GM19035 (cell line): ENCODE data around the gene PDZD4.
A peak's percentile ranks its signal among the peaks of the same experiment; 100 is the strongest.

Source experiments
- ATAC-seq: cut with Tn5 transposase; IDR thresholded peaks from one replicate; pipeline ENCODE4 v1.9.1; 2021; ENCODE audit not compliant: unreplicated experiment

PDZD4 gene

DNA sequence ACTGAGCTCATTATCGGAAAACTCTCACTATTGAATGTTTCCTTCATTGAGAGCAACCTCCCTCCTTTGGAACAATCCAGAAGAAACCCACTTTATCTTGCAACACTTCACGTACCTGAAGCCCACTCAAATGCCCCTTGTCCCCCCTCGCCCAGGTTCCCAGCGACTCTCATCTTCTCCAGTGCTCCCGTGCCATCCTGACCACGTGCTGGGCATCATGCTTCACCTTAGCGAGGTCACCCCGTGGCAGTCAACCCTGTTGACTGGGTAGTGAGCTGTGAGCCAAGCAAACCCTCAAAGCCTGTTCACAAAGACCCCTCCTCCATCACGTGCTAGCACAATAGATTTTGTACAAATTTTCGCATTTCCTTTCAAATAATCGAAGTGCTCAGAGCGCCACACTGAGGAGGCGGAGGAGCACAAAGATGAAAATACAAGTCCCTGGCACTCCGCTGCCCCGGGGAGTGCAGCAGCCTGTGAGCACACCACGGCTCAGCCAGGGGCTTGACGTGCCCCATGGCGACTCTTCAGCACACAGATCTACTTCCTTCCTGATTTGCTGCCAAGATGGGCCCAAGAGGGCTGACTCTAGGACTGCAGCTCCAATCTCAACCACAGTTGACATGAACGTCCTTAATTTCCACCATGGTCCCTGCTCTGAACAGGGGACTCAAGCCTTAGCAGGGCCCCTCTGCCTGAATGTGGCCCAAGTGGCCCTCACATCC, 15.6 kb downstream of the PDZD4 start:
- no peak for ATAC-seq

DNA sequence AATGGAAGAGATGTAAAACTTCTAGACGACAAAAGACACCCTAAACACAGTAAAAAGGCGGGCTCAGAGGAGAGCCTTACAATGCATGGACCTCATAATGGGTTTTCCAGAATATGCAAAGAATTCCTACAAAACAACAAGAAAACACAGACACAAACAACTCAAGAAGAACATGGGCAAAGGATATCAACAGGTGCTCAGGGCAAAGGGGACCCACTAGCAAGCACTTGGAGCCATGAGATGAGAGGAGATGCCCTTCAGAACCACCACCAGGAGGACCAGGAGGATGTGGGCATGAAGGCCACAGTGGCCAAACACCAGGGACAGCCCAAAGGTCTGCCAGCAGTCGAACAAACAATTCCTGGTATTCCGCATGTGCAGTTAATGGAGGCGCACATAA, 17.2 kb downstream of the PDZD4 start:
- ATAC-seq: no peak

DNA sequence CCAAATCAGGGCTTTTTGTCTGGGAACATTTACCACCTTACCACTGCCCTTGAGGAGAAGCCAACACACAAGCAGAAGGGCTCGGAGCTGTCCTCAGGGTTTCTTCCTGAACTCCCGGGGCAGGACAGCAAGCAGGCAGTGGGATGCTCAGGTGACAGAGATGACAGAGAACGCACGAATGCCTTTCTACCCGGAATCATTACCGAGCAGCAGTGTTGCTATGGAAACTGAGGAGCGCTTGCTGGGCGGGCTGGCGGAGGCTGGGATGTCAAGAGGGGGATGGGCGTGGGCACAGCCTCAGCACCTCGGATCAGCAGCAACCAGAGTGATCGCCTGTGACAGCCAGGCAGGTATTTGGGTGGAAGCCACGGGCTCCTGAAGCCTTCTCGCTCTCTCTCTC, 18.1 kb downstream of the PDZD4 start:
- ATAC-seq: no peak

DNA sequence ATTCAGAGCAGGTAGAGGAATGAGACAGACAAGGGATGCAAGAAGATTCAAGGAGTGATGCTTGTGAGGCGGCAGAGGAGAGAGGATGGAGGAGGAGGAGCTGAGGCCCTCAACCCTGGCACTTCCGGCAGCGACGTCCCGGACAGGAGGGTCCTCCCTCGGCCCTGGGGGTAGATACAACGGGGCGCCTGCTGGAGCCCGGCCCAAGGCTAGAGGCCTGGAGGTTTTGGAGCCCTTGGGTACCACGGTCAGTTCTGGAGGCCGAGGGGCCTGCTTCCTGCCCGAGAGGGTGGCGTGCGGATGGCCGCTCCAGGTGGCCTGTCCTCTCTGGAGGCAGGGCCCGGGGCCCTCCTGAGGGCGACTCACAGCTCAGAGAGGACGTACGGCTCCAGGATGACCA, 22.4 kb downstream of the PDZD4 start:
- no peak for ATAC-seq

DNA sequence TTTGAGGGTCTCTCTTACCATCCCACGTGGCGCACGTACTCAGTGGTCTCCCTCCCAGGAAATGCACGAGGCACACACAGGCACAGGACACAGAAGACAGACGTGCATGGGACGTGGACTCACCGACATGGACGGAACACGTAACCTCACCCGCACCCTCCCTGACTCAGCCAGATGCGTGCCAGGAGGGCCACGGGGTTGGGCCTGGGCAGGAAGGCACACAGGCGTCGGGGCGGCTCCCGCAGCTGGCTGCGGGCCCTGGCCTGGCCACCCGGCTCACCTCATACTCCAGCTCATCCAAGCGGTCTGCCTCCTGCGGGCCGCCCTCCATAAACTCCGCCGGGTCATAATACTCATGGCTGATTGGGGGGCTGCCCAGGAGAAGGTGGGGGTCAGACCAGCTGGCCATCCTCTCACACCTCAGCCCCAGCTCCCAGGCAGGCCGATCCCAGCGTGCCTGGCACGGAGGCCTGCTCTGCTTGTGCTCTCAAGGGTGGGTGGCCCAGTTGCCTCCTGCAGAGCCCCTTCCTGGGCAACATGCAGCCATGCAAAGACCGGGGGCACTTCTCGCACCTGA, 23.3 kb downstream of the PDZD4 start:
- no peak for ATAC-seq

DNA sequence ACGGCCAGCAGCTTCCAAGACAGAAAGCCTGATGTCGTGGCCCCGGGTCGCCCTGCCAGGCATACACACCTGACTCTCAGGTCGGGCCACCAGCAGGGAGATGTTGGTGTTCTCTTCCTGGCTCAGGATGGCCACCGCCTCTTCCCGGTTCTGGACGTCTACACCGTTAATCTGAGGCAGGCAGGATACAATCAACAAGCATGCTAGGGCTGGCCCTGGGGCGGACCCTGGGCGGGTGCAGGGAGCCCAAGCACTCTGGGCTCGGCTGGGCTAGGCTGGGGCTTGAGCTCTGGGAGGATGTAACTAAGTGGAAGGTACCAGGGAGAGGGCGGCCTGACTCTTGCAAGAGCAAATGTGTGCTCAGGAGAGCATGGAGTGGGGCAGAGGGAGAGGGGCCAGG, 24.9 kb downstream of the PDZD4 start:
- no peak for ATAC-seq

DNA sequence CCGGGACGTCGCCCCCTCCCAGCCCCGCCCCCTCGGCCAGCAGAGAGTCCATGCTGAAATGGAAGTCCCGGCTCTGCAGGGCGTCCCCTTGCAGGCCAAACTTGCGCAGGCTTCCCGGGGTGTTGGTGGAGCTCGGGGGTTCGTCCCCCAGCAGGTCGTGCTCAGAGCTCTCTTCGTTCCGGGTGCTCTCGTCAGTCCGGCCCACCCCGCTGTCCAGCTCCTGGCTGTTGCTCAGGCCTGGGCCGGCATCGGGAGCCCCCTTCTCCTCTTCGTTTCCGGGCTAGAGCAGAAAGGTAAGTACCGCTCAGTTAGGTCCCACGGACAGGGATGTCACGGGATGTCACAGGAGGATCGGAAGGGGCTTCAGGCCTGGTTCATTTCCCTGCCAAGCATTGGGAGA, 25.7 kb downstream of the PDZD4 start:
- ATAC-seq: no peak

DNA sequence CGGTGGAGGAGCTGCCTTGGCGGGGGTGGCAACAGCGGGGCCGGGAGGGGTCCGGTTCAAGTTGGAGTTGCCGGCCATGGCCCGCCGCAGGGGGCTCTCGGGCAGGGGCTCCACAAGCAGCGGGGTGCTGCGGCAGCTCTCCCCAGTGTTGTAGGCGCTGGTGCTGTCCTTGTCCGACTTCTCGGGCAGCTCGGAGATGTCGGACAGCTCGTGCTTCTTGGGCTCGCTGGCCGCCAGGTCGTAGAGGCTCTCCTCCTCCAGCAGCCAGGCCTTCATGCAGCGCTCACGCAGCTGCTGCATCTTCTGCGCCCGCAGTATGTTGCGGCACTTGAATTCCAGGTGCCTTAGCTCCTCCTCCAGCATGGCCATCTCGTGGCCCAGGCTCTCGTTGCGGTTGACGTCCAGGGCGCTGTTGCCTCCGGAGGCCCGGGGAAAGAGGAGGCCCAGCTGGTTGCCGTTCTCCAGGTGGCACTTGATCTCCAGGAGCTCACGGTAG, 26.2 kb downstream of the PDZD4 start:
- ATAC-seq: no peak

DNA sequence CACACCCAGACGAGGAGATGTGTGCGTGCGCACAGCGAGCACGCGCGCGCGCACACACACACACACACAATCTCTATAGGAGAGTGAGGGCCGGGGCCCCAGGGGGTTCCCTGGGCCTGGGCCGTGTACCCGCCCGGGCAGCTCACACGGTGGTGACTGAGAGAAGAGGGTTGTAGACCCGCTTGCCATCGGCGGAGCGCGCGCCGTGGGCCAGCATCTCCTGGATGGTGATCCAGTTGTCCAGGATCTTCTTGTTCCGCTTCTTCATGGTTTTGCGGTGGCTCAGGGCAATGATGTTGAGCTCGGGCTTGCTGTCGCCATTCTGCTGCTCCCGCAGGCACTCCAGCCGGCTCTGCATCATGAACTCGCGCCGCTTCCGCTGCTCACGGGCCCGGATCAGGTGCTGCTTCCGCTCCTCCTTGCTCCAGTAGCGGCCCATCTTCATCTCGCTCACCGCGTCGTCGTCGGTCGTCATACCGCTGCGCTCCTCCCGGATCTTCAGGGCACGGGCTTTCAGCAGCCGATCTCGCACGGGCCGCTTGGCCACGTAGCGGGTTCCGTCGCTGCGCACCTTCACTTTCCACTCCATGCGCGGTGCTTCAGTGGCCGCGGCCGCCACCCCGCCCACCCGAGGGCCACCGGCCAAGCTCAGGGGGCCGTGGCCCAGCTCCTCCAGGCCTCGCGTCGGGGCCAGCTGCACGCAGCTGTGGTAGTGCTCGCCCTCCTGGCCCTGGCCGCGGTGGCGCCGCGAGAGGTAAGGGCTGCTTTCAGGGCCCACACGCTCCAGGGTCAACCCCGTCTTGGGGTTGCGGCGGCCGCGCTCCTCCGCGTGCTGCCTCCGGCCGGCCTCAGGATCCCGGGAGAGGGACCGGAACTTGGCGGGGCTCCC, 26.9 kb downstream of the PDZD4 start:
- ATAC-seq: no peak

DNA sequence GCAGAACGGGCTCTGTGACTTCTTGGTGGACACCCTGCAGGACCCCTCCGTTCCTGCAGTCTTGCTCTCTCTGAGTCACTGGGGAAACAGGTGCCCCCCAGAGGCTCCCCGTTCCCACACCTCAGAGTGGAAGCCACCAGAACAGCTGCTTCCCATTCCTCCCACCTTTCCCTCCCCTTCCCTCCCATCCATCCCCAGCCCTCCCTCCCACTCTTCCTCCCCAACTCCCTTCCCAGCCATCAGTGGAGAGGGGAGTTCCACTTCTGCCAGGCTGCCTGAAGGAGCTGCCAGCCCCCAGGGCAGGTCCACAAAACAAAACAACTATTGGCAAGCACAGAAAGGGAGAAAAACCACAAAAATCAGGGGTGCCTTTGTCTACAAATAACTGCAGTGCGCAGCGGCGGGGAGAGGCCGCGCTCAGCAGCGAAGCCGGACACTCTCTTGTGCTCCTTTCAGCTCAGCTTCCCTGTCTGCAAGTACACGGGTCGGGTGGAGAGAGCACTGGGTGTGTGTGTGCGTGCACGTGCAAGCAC, 27.8 kb downstream of the PDZD4 start:
- ATAC-seq: no peak

DNA sequence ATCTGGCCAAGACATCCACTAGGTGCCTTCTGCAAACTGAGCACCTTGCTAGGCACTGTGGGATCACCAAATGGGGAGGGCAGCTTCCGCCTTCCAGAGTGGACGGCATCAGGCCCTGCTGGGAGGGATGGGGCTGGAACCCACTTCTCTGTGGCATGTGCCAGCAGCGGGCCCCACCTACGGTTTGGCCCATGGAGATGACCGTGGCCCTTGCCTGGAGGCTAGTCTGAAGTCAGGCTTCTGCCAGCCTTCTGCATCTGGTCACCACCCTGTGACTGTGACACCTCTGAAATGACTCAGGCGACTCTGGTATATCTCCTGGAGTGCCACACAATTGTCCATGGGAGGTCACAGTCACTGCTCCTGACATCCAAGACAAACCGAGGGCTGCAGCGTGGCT, 28.7 kb downstream of the PDZD4 start:
- no peak for ATAC-seq

DNA sequence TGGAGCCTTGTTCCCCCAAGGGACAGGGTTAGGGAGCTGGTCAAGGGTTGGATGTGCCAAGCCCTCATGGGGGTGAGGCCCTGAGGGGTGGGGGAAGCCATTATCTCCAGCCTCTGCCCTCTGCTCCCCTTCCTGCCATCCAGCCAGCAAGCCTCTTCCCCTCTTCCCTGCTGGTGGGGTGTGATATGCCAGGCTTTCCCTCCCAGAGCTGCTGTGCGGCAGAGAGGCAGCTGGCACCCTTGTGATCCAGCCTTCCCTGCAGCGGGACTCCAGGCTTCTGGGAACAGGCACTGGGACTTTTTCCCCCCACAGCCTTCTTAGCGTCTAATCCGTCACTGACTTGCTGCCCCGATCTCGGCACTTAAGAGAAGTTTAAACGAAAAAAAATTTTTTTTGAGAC, 29.6 kb downstream of the PDZD4 start:
- ATAC-seq: no peak

DNA sequence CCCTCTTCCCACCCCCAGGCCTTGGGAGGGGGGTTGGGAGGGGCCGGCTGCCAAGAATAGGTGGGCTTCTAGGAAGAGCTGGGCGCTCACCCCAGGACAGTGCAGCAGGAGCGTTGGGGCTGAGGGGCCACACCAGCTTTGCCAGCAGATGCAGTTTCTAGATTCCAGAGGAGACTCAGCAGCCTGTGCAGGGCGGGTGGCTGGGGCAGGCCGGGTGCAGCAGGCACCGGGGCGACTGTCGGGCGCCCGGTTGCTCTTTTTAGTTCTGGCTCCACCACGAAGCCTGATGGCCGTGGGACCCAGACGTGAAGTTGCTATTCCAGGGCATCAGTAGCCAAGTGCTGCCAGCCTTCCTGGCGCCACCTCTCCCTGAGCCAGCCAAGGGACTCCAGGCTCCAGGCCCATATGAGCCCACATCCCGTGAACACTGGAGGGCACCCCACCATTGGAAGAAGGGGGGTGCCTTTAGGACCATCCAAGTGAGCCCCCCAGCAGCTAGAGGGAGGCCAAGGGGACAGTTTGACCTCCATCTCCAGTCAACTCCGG, 30.1 kb downstream of the PDZD4 start:
- ATAC-seq: no peak

DNA sequence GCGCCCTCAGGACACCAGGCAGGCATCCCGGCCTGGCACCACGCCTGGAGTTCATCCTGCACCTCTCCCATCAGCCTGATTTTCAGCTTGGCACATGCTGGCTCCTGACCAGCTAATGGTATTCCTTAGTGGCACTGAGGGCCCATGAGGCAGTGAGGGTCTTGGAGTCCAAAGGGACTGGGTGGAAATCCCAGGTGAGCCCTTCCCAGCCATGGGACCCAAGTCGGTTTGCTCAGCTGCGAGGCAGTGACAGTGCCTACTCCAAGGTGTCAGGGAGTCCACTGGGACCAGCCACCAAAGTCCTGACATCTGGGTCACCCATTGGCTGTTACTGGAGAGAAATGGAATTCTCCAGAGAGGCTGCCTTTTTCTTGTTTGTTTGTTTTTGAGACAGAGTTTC, 31.0 kb downstream of the PDZD4 start:
- ATAC-seq: no peak

DNA sequence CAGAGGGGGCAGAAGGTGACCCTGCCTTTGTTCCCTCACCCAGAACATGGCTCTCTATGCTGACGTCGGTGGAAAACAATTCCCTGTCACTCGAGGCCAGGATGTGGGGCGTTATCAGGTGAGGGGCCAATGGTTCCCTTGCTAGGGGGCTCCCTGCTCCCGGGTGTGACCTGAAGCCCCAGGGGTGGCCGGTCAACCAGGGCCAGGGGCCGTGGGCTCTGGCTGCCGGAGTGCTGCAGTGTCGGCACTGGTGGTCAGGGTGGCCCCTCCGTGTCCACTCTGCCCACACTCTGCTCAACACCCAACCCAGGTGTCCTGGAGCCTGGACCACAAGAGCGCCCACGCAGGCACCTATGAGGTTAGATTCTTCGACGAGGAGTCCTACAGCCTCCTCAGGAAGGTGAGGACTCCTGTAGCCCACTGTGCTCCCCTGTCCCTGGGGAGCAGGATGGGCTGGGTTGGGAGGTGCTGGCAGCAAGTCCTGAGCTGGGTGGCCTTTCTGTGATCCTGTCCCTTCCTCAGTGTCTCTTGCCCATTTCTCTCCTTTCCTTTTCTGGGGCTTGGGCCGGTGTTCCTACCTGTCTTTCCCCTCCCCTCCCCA, 32.8 kb downstream of the PDZD4 start:
- ATAC-seq: no peak

DNA sequence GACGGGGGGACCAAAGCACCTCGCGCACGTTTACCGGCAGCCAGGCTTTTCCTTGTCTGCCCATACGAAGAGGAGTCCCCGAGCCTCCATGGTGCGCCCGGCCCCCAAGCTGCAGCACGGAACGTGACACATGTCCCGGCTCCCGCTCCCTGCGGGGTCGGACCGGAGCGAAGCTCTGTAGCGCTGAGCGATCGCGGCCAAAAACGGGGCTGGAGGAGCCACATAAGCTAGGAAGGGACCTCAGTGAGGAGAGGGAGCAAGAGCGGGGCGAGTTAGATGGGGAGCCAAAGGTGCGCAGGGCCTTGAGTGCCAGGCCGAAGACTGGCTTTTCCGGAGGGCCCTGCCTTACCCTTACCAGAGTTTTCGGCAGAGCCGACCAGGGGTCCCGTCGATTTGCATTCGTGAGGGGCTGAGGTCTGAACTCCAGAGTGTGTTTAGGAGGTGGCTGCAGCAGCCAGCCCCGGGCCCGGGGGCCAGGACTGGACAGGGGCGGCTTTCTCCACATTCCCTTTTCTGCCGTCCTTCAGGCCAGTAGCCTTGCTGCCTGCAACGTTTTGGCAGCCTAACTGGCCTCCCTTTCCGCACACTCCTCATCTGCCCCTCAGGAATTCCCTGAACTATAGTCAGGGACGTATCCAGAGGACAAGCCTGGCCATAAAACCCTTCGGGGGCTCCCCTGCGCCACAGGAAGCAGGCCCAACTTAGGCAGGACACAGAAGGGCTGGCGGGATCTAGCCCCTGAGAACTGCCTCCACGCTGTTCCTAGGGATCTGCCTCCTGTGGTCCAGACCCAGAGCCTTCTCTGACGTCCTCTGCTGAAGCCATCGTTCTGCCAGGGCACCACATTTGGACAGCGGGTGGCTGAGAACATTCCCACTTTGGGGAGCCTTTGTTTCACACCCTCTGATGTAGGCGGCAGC, 35.2 kb downstream of the PDZD4 start:
- peak; percentile 2 for ATAC-seq

DNA sequence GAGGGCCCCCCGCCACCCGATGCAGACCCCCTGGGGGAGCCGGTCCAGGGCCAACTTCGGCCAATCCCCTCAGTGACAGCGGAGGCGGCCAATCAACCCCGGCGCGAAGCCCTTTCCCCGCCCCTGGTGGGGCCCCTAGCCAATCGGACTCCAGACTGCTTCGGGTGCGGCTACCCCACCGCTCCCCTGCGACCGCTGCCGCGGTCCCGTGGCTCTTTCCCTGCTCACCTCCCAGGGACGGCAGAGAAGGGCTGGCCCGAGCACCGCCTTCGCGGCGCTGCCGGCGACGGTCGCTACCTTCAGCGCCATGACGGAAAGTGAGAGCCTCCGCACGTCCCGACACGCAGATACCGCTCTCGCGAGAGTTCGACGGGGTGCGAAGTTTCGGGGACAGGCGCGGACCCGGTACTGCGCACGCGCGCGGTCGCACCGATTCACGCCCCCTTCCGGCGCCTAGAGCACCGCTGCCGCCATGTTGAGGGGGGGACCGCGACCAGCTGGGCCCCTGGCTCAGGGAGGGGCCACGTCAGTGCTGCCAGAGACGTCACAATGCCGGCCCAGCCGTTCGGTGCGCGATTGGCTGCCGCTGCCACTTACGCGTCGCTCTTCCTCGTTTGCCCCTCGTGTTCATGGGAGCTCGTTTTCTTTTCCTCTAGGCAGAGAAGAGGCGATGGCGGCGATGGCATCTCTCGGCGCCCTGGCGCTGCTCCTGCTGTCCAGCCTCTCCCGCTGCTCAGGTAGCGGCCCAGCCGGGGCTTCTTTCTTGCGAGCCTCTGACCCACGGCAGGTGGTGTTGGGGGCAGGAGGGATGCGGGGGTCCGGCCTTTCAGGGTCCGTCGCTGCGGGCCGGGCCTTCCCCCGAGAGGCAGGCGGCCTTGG, 36.1 kb downstream of the PDZD4 start, which contains the start of the genes IDH3G and SSR4:
Gene IDH3G, minus strand, starts transcription at position 358 of the 879 bp plus-strand sequence. Its CDS starts 49 bp downstream, at position 309.
Gene SSR4, plus strand, starts transcription at position 651 of the 879 bp plus-strand sequence. Its CDS starts 20 bp downstream, at position 671.
- peak; percentile 91 for ATAC-seq

DNA sequence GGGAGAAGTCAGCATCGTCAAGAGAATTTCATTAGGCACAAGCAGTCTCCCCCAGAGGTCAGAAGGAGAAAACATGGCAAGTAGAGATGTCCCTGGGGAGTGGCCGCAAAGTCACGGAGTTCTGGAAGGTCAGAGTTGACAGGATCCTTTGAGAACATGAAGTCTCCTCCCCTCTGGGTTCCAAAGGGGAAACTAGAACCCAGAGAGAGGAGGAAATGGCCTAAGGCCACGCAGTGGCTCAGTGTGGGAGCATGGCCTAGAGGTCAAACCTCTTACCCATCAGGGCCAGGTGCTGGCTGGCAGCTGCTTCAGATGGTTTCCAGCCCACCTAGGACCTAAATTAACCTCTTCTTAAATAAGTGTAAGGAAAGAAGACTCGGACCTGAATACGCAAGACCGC, 37.1 kb downstream of the PDZD4 start:
- no peak for ATAC-seq

DNA sequence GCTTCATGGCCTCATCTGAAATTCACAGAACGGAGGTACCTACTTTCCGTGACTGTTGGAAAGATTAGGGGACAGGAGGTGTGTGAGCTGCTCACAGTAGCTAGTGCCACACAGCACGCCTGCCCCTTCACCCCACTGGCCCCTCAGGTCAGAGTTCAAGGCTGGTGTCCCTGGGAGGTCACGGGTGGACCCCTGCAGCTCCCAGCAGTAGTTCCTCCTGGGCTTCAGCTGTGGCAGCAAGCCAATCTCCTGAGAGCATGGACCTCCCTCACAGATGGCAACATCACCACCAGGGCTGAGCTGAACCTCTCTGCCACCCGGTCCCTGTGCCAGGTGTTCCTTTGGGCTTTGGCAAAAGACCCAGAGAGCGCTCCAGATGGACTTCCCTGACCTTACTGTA, 38.0 kb downstream of the PDZD4 start:
- ATAC-seq: no peak
